Dedifferentiated amniotic fluid mesenchymal stem cell (primary cell): ENCODE data around the gene STH.

Experiments
- DNase-seq: peaks from one replicate; pipeline ENCODE4 v3.0.0-alpha.2; 2016; ENCODE audit errors: extremely low spot score

STH gene

GRCh38 chr17:46046957-46047356 is 47.9 kb downstream of the STH start:
- DNase-seq, result no peak

- no peak for DNase-seq
These were observed 48.3 kb downstream of the STH start for GRCh38 chr17:46047398-46047797.

- DNase-seq, result no peak
These were observed 48.8 kb downstream of the STH start for GRCh38 chr17:46047856-46048255.
